GM12878 (cell line): ENCODE measurements around the gene CAMTA2. TPM values are rescaled to one million over a fixed set of nuclear protein-coding genes. Genes with fewer than 3 reads are reported as not detected.

Experiments
- ATAC-seq: fragments of 200-7000 bp; cut with Tn5 transposase; 3 replicates; pipeline ENCODE4 v1.9.1; 2020; ENCODE audit warnings: mild to moderate bottlenecking, moderate library complexity
- BruUV-seq: library from RNA; stranded (reverse); fragments of 400-500 nt; replicated peaks from 2 replicates; lab custom pipeline; 2021; lab: Mats Ljungman, UMichigan
- CTCF ChIA-PET: fragments of 300-600 bp; sonication (Branson Sonifier 250); formaldehyde crosslinking; extraction: SDS; loops from one replicate; lab custom pipeline; 2021; ENCODE audit warnings: inconsistent platforms; lab: Yijun Ruan, JAX
- POLR2A ChIA-PET: fragments of 350-600 bp; formaldehyde crosslinking; extraction: SDS; loops from one replicate; lab custom pipeline; 2021; ENCODE audit warnings: inconsistent platforms; lab: Charles Lee
- RAD21 ChIA-PET: fragments of 300-600 bp; sonication (Branson Sonifier 250); formaldehyde crosslinking; loops from one replicate; lab custom pipeline; 2023; ENCODE audit warnings: antibody characterized with exemption; ENCODE audit not compliant: unreplicated experiment; lab: Charles Lee
- SMC1A ChIA-PET: fragments of 300-600 bp; sonication (Branson Sonifier 250); formaldehyde crosslinking; loops from one replicate; lab custom pipeline; 2023; ENCODE audit not compliant: unreplicated experiment, uncharacterized antibody; lab: Charles Lee
- DNase-seq: peaks from one replicate; pipeline ENCODE4 v3.0.0-alpha.2; 2011; ENCODE audit warnings: low read depth, low spot score
- FAIRE-seq: peaks from 3 replicates; lab custom pipeline; 2011; peaks lifted over from hg19 to GRCh38; lab: Jason Lieb, UNC
- H2AFZ ChIP-seq: 2 replicates; pipeline ENCODE4 v1.6.0; 2011; ENCODE audit warnings: low read depth, low read length, control low read depth; ENCODE audit not compliant: control insufficient read depth
- H3K27ac ChIP-seq: 2 replicates; pipeline ENCODE4 v1.5.1; 2011; ENCODE audit warnings: control low read depth; ENCODE audit not compliant: control insufficient read depth, insufficient read depth
- H3K27me3 ChIP-seq, 2 experiments: replicated peaks in 1 of 2; 2 replicates each; pipeline versions ENCODE4 v1.6.0 to v1.6.1; 2011; ENCODE audit warnings: low read length in 1 of 2; ENCODE audit not compliant: control insufficient read depth in 2 of 2, insufficient read depth in 2 of 2
- H3K36me3 ChIP-seq, 2 experiments: 2 replicates each; pipeline ENCODE4 v1.5.1; 2011; ENCODE audit warnings: low read length in 1 of 2; ENCODE audit not compliant: control insufficient read depth in 2 of 2, insufficient read depth in 2 of 2
- H3K4me1 ChIP-seq: 2 replicates; pipeline ENCODE4 v1.6.1; 2011; ENCODE audit warnings: mild to moderate bottlenecking, low read length, moderate library complexity, mixed read lengths; ENCODE audit not compliant: control insufficient read depth, insufficient read depth
- H3K4me2 ChIP-seq: 2 replicates; pipeline ENCODE4 v1.6.0; 2011; ENCODE audit warnings: control low read depth; ENCODE audit not compliant: control insufficient read depth, insufficient read depth
- H3K4me3 ChIP-seq: fragments of 200-600 bp; sonication (generic); 2 replicates; pipeline ENCODE4 v1.5.1; 2016
- H3K79me2 ChIP-seq: 2 replicates; pipeline ENCODE4 v1.6.0; 2011; ENCODE audit warnings: low read length; ENCODE audit not compliant: control insufficient read depth, insufficient read depth
- H3K9ac ChIP-seq: 2 replicates; pipeline ENCODE4 v1.8.0; 2011; ENCODE audit warnings: low read length, control low read depth, mixed read lengths; ENCODE audit not compliant: control insufficient read depth, insufficient read depth
- H3K9me3 ChIP-seq: replicated peaks from 3 replicates; pipeline ENCODE4 v1.5.1; 2011; ENCODE audit warnings: mild to moderate bottlenecking, low read length; ENCODE audit not compliant: control insufficient read depth, insufficient read depth
- H4K20me1 ChIP-seq: 2 replicates; pipeline ENCODE4 v1.6.0; 2011; ENCODE audit not compliant: control insufficient read depth, insufficient read depth
- NKRF ChIP-seq: fragments of 450-650 bp; conservative IDR thresholded peaks from 2 replicates; pipeline ENCODE4 v1.6.1; 2017; ENCODE audit warnings: mild to moderate bottlenecking, moderate library complexity
- NR2C2 ChIP-seq: IDR thresholded peaks from 2 replicates; pipeline ENCODE4 v1.6.1; 2011; ENCODE audit warnings: borderline replicate concordance, low read depth; ENCODE audit not compliant: control insufficient read depth, insufficient read length
- SPI1 ChIP-seq: IDR thresholded peaks from 2 replicates; pipeline ENCODE4 v1.6.1; 2011; ENCODE audit warnings: low read depth, mild to moderate bottlenecking, low read length, moderate library complexity, borderline replicate concordance; ENCODE audit not compliant: insufficient read depth
- USF1 ChIP-seq: IDR thresholded peaks from 2 replicates; pipeline ENCODE4 v1.6.1; 2011; ENCODE audit warnings: borderline replicate concordance, low read depth, mild to moderate bottlenecking, moderate library complexity, mixed read lengths, low read length; ENCODE audit not compliant: insufficient read depth; ENCODE audit errors: extremely low read length
- WGBS: methylation state at CpG from one replicate; pipeline ENCODE4 v1.1.6; 2016; ENCODE audit warnings: low lambda C conversion rate; ENCODE audit not compliant: insufficient replicate concordance, insufficient coverage; ENCODE audit errors: missing lambda C conversion rate; 5-methylcytosine and 5-hydroxymethylcytosine counted together
- in situ Hi-C: fragments of 300-500 bp; cut with MboI; formaldehyde crosslinking; loops from 9 replicates; pipeline ENCODE4 v1.14.3; 2018; ENCODE audit warnings: mixed read lengths
- intact Hi-C: fragments of 100-400 bp; cut with micrococcal nuclease; formaldehyde crosslinking; loops from one replicate; pipeline ENCODE4 v1.14.2; 2022; ENCODE audit not compliant: unreplicated experiment
- polyA plus RNA-seq, 11 experiments: library from polyadenylated mRNA; depleted of rRNA in 4 of 11; unstranded in 6 of 11; stranded (reverse) in 5 of 11; fragments of >200 nt; fragmentation: Nextera tagmentation in 4 of 11; fragmentation: Illumina TruSeq in 1 of 11; extraction: Ambion mirVana in 4 of 11; extraction: Trizol in 1 of 11; gene quantifications; 1 replicate in 1 of 11; 2 replicates in 10 of 11; pipeline versions ENCODE4 v1.2.1 to v1.2.3, GENCODE V29; 2011 to 2016; ENCODE audit warnings: inconsistent platforms in 2 of 11, missing spikeins in 2 of 11, low read depth in 1 of 11
- total RNA-seq, 4 experiments: library from RNA; depleted of rRNA in 3 of 4; stranded (reverse); fragments of >200 nt in 3 of 4; fragmentation: Illumina TruSeq in 1 of 4; extraction: Trizol in 1 of 4; gene quantifications; 2 replicates each; pipeline versions ENCODE4 v1.2.1 to v1.2.3, GENCODE V29; 2013 to 2021

Gene CAMTA2
- total and polyA plus RNA-seq, 10 of the 15 experiments (the other 5 are each of a cell fraction or from before 2014, with no cell fraction given): 0.42 to 29.3 (median 11.2) TPM

GRCh38 chr17:4969551-4970173, 17.8 kb downstream of the CAMTA2 start (continued):
- TF ChIP-seq USF1 (no peak), NKRF (no peak), NR2C2 (no peak)

GRCh38 chr17:4969047-4969550, 18.4 kb downstream of the CAMTA2 start:
- Histone ChIP-seq H3K27ac (peak overlapping the region; percentile 100), H3K27me3 (no peaks in the 10 kb centered on the region), H3K4me1 (peaks cover 14% of the 10 kb centered on the region), H3K79me2 (peaks cover 29% of the 10 kb centered on the region), H3K4me2 (peak overlapping the region; percentile 99), H3K9ac (peak overlapping the region; percentile 98; the same call in 1 of the 2 replicates), H4K20me1 (no peaks in the 10 kb centered on the region), H3K4me3 (peak overlapping the region; percentile 89), H3K9me3 (no peaks in the 10 kb centered on the region), H2AFZ (no peak overlapping the region), H3K36me3 (peaks cover 11 to 18% of the 10 kb centered on the region in 2 experiments; a peak in 3 of 4 replicates)
- intact Hi-C loops (loop anchor here (5.0 kb wide), 1 partner anchor 93 kb away; no protein-coding TSS in a partner anchor), in situ Hi-C loops (no loop called here)
- ChIA-PET RAD21 (interaction anchor here (1.3 kb wide), 1 partner anchor 63 kb away, joined by 3 read pairs; no protein-coding TSS in a partner anchor), SMC1A (interaction anchor here (1.8 to 4.3 kb wide), 3 partner anchors 12 to 29 kb away, joined by 4 to 50 read pairs (median 38); partner anchors contain the start of genes PFN1, RNF167 and SLC25A11), POLR2A (interaction anchor here (1.0 to 8.5 kb wide), 3 partner anchors 18 to 22 kb away, joined by 3 to 272 read pairs (median 13); partner anchors contain the start of genes CAMTA2, ENO3, PFN1 and RNF167), CTCF (interaction anchor here (1.3 to 3.6 kb wide), 2 partner anchors 29 to 93 kb away, joined by 4 to 18 read pairs; partner anchors contain the start of genes RNF167 and SLC25A11)
- DNase-seq (no peak), ATAC-seq (no peak), FAIRE-seq (peak; percentile 64)
- BruUV-seq: no TSS peak
- 94% methylated on average over 15 of the region's 15 CpGs for WGBS
- no peak for TF ChIP-seq SPI1
